Right atrium auricular region (tissue), 2 donors: ENCODE data around the gene KBTBD8. TPM values are rescaled to one million over a fixed set of nuclear protein-coding genes. Genes with fewer than 3 reads are reported as not detected.

ENCODE experiments used
- DNase-seq: peaks from one replicate; pipeline ENCODE4 v3.0.0-alpha.2; 2019; ENCODE audit warnings: low spot score
- H3K27ac ChIP-seq, 2 donors: fragments of 200-600 bp; sonication (generic); 1 replicate in 1 of 2; 2 replicates in 1 of 2; pipeline ENCODE4 v1.5.1; 2016 to 2019
- H3K27me3 ChIP-seq, 2 donors: fragments of 200-600 bp; sonication (generic); one replicate each; pipeline versions ENCODE4 v1.5.1 to v1.6.0; 2017 to 2019
- H3K36me3 ChIP-seq: fragments of 200-600 bp; sonication (generic); one replicate; pipeline ENCODE4 v1.5.1; 2016
- H3K4me1 ChIP-seq, 2 donors: fragments of 200-600 bp; sonication (generic); one replicate each; pipeline versions ENCODE4 v1.5.1 to v1.6.0; 2017 to 2019
- H3K4me3 ChIP-seq, 2 donors: fragments of 200-600 bp; sonication (generic); 1 replicate in 1 of 2; 2 replicates in 1 of 2; pipeline ENCODE4 v1.5.1; 2017 to 2019; ENCODE audit warnings: mild to moderate bottlenecking in 1 of 2, moderate library complexity in 1 of 2
- H3K9me3 ChIP-seq, 2 donors: fragments of 200-600 bp; sonication (generic); one replicate each; pipeline ENCODE4 v1.5.1; 2019
- CTCF ChIP-seq, 2 donors: fragments of 200-600 bp; sonication (generic); IDR thresholded peaks; one replicate each; pipeline ENCODE4 v1.5.1; 2019; ENCODE audit warnings: antibody characterized with exemption in 2 of 2
- total RNA-seq, 2 donors: library from RNA; depleted of rRNA; stranded (reverse); fragments of >200 nt; gene quantifications; one replicate each; pipeline ENCODE4 v1.1.0, GENCODE V29; 2016

The KBTBD8 gene
- 1 to 10 TPM; 4.4 to 6.9 TPM for total RNA-seq

- DNase-seq, result peak; percentile 99
- Histone ChIP-seq H3K9me3 (no peaks in the 10 kb centered on the region), H3K36me3 (peaks cover 3% of the 10 kb centered on the region), H3K27ac (peak within 1 kb of the TSS; percentile 82 to 88), H3K27me3 (no peaks in the 10 kb centered on the region), H3K4me1 (peaks cover 0 to 12% of the 10 kb centered on the region in 2 donors), H3K4me3 (peak within 1 kb of the TSS; percentile 75 to 92)
- TF ChIP-seq CTCF (IDR thresholded peaks at IDR 0.05), result no peak
Observed at GRCh38 chr3:66998113-66998903, at the start of gene KBTBD8. Gene KBTBD8, plus strand, starts transcription at chr3:66998307. Its CDS starts 49 bp downstream, at chr3:66998356.

- TF ChIP-seq CTCF (IDR thresholded peaks at IDR 0.05), result no peak
- Histone ChIP-seq H3K36me3 (no peaks in the 10 kb centered on the region), H3K4me3 (no peak overlapping the region), H3K27me3 (peaks cover 1 to 2% of the 10 kb centered on the region in 2 donors), H3K27ac (no peak overlapping the region), H3K4me1 (no peaks in the 10 kb centered on the region), H3K9me3 (no peaks in the 10 kb centered on the region)
- DNase-seq, result no peak
Observed at GRCh38 chr3:66948838-66949237, 49.3 kb upstream of the KBTBD8 start.

GRCh38 chr3:66949898-66950297, 48.2 kb upstream of the KBTBD8 start:
- H3K4me3 ChIP-seq, result no peak overlapping the region
- H3K27me3 ChIP-seq, result peaks cover 0 to 2% of the 10 kb centered on the region in 2 donors
- TF ChIP-seq CTCF (IDR thresholded peaks at IDR 0.05), result no peak
- no peak for DNase-seq
- H3K27ac ChIP-seq, result no peak overlapping the region
- no peaks in the 10 kb centered on the region for H3K36me3 ChIP-seq
- no peaks in the 10 kb centered on the region for H3K4me1 ChIP-seq
- H3K9me3 ChIP-seq, result no peaks in the 10 kb centered on the region

- Histone ChIP-seq H3K9me3 (no peaks in the 10 kb centered on the region), H3K27me3 (peaks cover 0 to 2% of the 10 kb centered on the region in 2 donors), H3K4me3 (no peak overlapping the region), H3K27ac (no peak overlapping the region), H3K4me1 (no peaks in the 10 kb centered on the region), H3K36me3 (no peaks in the 10 kb centered on the region)
- DNase-seq, result no peak
- TF ChIP-seq CTCF (IDR thresholded peaks at IDR 0.05), result no peak
Observed at GRCh38 chr3:66952357-66952756, 45.8 kb upstream of the KBTBD8 start.

- no peaks in the 10 kb centered on the region for H3K9me3 ChIP-seq
- no peaks in the 10 kb centered on the region for H3K4me1 ChIP-seq
- peaks cover 0 to 7% of the 10 kb centered on the region in 2 donors for H3K27me3 ChIP-seq
- no peak for DNase-seq
- no peaks in the 10 kb centered on the region for H3K36me3 ChIP-seq
- H3K4me3 ChIP-seq, result no peak overlapping the region
- no peak for TF ChIP-seq CTCF (IDR thresholded peaks at IDR 0.05)
- H3K27ac ChIP-seq, result no peak overlapping the region
Observed at GRCh38 chr3:66953934-66954445, 44.1 kb upstream of the KBTBD8 start.
